NT2/D1 (cell line): ENCODE measurements around the gene PLD5.
"Not testable (repeated sequence)": the region's sequence is repeated elsewhere in the genome, so short reads cannot be mapped to it uniquely, and the experiment has no call there.

ENCODE experiments used
- SUZ12 ChIP-seq: IDR thresholded peaks from 2 replicates; pipeline ENCODE4 v1.6.1; 2011; ENCODE audit not compliant: insufficient read length, insufficient read depth; ENCODE audit errors: extremely low read depth
- YY1 ChIP-seq: IDR thresholded peaks from 2 replicates; pipeline ENCODE4 v1.6.1; 2011; ENCODE audit not compliant: insufficient read length, insufficient read depth

- not testable (repeated sequence) for TF ChIP-seq SUZ12, YY1
These were observed 466.3 kb downstream of the PLD5 start for GRCh38 chr1:242058181-242058580.
